NCI-H2081 treated with DMSO at 0.1 percent for 48 hours (cell line): ENCODE data around the gene LRRTM4.

ENCODE experiments used
- DNase-seq: peaks from one replicate; lab custom pipeline; 2025; lab: John Stamatoyannopoulos, UW

LRRTM4 gene

GRCh38 chr2:77521931-77522470 lies at the start of gene LRRTM4:
TSS of gene LRRTM4 (minus strand) at chr2:77522376.
- no peak for DNase-seq

DNA sequence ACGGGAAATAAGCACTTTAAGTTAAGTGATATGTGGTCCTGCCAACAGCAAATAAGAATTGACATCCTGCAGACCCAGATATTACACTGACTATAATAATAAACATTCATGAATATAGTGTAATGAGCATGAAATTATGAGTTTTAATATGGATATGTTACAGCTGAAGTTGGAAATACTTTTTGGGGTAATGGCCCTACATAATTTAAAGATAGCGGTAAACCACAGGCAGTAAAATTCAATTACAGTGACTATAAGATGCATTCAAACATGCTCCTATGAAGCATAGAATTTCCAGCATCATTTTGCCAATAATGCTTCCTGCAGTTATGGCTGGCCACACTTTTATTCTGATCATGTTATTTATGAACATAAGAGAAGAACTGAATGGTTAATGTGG lies 49.4 kb upstream of the LRRTM4 start:
- DNase-seq, result no peak

DNA sequence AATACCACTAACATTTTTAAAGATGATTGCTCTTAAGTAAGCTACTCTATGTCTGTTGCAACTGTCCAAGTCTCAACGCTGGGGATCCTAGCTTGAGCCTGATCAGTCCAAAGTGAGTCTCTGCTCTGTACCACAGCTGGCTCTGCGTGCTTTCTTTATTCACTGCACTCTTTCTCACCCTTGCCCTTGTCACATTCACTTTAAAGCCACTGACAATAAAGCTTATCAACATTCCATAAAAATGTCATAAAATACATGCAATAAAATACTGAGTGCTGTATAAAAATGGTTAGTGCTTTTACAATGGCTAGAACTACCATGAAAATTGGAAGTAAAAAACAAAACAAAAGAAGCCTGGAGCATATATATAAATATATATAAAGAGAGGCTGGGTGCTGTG lies 45.5 kb upstream of the LRRTM4 start:
- DNase-seq, result no peak

GRCh38 chr2:77566582-77566981 lies 44.4 kb upstream of the LRRTM4 start:
- no peak for DNase-seq

GRCh38 chr2:77566131-77566530 lies 44.0 kb upstream of the LRRTM4 start:
- DNase-seq, result no peak

GRCh38 chr2:77552956-77553355 lies 30.8 kb upstream of the LRRTM4 start:
- no peak for DNase-seq

DNA sequence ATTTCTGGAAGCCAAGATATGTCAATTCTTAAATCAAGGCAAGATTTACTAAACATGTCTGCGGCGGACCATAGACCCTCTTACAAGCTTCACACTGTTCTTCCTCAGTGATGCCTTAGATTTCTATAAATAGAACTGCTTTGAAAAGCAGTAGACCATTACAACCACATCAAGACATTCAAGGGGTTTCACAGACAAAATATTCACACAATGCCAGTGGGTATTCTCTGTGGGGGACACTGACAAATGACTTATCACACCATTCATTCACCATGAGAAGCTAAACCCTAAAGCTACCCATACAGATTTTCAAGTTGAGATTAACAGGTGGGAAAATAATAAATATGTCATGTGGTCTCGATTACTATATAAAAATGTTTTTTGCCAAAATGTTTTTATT lies 15.9 kb upstream of the LRRTM4 start:
- DNase-seq, result no peak

DNA sequence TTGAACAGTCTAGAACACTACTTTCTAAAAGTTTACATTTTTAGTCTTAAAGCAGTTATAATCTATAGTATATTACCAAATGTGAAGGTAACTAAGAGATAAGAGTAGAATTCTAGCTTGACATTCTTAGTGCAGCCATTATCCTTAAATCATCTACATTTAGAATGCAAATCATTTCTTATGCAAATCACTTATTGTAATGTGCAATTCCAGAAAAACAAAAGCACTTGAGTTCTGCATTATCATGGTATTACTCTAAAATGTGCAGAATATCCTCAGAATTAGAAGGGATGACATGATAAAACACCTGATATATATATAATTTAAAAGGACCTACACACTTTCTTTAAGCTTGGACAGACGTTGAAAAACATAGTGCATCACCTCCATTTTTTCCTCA lies 712 bp upstream of the LRRTM4 start:
- no peak for DNase-seq

DNA sequence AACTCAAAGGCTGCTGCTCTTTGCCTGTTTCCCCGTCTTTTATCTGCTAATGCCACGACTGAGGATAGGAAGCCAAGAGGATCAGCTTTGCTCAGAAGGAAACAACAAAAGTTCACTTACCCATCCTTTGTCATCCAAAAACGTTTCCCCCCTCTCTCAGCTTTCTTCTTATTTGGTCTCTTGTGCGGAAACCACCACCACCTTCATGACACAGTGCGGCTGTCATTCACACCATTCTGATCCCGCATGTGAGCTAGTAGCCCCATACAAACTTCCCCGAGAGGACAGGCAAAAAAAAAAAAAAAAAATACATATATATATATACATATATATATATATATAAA lies 656 bp downstream of the LRRTM4 start:
- no peak for DNase-seq

DNA sequence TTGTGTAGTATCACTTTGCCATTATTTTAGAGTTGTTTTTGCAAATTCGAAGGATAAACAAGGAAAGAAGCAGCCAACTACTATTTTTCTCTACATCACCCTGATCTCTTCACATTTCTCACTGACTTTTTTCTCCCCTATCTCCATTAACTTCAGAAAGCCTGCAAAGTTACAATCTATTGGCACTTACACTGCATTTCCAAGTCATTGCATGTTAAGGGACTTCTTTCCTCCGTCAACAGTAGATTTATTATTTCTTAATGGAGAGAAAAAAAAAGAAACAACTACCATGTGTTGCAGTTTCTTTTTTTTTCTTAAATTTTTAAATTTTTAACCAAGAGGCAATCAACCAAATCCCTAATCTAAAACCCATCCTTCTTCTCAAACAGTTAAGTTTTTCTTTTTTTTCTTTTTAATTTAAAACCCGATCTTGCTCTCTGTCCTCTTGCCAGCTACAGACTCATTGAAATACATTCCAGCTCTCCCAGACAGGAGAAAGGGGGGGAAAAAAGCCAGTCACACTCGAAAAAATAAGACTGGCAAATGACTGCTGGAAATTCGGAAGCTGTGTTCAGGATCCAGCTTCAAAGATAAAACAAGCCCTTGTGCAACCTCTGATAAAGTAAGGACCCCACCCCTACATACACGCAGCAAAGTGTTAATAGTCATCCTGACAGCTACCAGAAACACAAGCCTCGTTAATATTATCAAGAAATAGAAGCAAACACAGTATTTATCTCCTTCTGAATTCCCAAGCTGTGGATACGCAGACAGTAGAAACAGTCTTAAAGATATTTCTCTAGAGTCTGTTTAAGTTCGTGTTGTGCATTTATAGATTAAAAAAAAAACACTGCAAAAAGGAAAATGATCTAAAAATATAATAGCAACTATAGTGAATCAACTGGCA lies 1.3 kb downstream of the LRRTM4 start:
- DNase-seq, result no peak

GRCh38 chr2:77519888-77520506 lies 2.2 kb downstream of the LRRTM4 start:
- DNase-seq, result no peak

GRCh38 chr2:77519164-77519887 lies 2.9 kb downstream of the LRRTM4 start:
- DNase-seq, result no peak

GRCh38 chr2:77518311-77518710 lies 3.9 kb downstream of the LRRTM4 start:
- DNase-seq, result no peak

DNA sequence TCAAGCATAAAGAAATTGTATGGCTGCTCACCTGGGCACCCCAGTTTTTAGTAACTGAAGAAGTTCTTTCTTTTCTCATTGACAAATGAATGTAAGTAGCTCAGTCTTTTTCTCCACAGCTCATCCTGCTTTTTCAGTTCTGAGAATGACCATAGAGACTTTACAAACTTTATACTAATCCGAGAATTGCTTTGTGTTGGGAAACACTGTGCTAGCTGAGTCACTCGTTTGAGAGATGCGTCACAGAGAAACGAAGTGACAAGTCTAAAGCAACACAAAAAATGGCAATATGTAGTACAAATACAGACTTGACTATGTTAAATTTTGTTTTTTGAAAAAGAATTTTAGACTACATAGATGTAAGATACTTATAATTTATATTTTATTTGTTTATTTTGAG lies 9.0 kb downstream of the LRRTM4 start:
- no peak for DNase-seq

- DNase-seq, result no peak
Observed at GRCh38 chr2:77512507-77512906, 9.7 kb downstream of the LRRTM4 start.

GRCh38 chr2:77508511-77508910 lies 13.7 kb downstream of the LRRTM4 start:
- no peak for DNase-seq

DNA sequence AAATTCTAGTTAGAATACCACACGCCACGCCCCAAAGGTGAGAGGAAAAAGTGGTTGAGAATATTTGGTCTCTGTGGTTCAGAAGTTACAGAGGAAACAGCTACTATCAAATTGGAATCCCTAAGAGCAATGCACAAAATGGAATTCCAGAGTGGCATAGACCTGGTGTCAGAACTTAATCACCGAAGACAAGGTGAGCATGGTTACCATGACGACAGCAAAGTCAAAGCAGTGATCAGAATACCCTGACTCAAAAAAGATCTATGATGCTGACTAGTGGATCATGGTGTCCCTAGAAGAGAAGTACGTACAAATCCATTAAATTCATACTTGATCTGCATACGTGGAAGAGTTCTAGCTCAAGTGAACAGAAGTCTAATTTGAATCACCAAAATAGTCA lies 14.5 kb downstream of the LRRTM4 start:
- DNase-seq, result no peak

- no peak for DNase-seq
Observed at GRCh38 chr2:77488141-77488540, 34.0 kb downstream of the LRRTM4 start.

DNA sequence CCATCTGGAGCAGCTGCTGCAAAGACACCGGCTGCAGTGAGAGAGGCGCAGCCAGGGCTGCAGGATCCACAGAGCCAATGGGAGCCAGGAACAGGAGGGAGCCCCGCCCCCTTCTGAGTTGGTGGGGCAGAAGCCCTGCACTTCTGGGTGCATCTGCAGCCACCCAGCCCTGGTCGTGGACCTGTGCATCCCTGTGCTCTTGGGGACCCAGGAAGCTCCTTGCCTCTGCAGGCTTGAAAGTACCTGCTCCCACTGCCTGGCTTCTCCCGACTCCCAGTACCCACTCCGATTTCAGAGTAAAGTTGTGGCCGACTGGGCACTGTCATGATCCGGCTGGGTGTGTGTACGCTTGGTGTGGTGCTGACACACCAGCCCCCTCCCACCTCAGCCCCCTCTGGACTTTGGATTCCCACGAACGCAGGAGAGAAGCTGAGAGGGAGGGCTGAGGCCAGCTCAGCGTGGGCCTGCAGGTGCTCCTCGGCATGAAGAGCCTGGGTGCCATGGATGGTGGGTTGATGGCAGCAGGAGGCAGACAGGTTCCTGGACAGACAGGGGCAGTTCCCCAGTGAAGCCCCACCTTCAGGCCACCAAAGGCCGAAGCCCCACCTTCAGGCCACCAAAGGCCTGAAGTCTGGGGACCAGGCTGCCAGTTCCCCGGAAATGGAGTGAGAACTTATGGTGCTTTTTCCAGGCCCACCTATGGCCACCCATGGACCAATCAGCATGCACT lies 34.9 kb downstream of the LRRTM4 start:
- DNase-seq, result no peak

DNA sequence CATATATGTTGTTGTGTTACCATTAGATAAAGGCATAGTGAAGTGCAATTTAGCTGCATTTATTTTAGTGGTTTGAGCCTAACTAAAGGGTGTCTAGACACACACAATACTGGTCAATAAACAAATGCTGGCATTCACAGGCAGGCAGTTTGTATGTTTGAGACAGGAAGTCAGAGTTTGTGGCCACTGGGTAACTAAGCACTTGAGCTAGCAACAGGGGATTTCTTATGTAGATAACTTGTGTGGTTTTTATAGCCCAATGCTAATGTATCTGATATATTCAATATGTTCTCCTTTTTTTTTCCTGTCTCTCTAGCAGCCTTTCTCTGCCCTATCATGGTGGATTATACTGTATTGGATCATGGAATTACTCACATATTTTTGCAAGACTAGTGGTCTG lies 38.1 kb downstream of the LRRTM4 start:
- DNase-seq, result no peak

- no peak for DNase-seq
Observed at GRCh38 chr2:77479895-77480294, 42.3 kb downstream of the LRRTM4 start.

DNA sequence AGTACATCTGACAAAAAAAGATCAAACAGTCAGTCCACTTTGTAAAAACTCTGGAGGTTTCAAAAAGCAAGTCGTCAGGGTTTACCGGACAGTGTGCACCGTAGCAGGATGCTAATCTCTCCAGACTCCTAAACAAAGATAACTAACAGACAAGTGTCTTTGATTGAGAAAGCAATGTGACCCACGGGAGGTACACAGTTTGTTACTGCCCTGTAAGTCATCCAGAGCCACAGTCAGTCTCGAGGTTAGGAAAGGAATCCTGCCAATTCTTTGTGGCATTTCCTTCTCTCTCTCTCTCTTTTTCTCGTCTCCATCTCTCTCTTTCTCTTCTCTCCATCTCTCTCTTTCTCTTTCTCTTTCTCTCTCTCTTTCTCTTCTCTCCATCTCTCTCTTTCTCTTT lies 42.8 kb downstream of the LRRTM4 start:
- DNase-seq, result no peak
